ENCODE measurements around the gene L3MBTL4.
"Not testable (repeated sequence)": the region's sequence is repeated elsewhere in the genome, so short reads cannot be mapped to it uniquely, and the experiment has no call there.

L3MBTL4 gene

DNA sequence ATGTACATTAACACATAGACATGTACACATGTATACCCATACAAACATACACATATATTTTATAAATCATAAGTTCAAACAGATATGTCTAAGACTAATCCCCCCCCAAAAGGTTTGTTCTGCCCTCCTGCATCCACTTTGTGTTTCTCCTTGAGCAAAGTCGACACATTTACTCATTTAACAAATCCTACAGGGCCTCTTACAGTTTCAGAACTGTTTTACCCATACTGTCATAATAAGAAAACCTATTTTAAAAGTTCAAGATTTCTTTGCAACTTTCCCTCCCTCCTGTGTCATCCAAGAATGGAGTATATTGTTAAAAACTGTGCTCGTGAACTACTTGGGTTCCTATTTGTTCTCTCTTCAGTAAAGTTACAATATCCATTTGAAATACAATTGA, 166.7 kb downstream of the L3MBTL4 start:
- no peak for DNase-seq

DNA sequence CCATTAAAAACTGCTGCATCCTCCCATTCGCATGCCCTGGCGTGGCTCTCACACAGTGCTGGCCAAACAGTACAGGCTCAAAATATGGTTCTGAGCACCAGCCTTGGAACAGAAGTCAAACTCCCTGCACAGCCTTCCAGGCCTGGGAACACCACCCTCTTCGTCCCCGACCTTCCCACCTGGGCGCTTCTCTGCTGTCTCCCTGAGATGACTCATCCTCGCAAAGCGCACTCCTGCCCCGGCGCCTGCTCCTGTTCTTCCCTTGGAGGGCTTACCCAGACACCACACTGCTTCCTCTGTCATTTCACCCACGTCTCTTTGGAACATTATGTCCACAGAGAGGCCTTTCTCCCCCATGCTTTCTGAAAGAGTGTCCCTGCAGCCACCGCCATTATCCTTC, 172.7 kb downstream of the L3MBTL4 start:
- no peak for DNase-seq

DNA sequence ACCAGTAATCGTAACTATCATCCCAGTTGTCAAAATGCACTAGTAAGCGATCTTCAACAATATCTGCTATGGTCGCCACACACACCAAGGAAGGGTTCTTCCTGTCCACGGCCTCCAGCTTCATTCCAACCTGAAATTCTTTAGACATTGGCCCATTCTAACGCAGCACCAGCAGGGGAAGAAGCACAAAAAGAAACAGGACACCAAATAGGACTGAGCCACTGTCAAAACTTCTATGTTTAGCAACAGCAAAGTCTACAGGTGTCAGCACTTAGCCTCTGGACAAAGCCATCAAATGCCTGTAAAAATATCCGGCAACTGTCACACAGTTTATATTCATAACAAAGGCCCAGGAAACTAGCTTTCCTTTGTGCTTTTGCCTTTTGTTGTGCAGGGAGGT, 175.0 kb downstream of the L3MBTL4 start:
- no peak for DNase-seq

DNA sequence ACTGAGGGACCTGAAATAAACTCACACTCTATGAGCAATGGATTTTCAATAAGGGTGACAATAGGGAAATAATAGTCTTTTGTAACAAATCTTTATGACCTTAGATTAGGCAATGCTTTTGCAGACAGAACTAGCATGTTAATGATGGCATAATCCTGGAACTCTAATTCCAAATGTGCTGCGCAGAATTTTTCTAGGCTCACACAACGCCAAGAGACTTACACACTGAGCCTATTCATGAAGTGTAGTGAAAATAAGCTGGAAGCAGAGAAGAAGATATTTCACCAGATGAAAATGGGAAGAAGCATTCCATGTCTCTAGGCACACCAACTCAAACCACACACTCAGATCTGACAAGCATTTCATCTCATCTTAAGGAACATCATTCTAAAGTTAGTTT, 178.5 kb downstream of the L3MBTL4 start:
- no peak for DNase-seq

DNA sequence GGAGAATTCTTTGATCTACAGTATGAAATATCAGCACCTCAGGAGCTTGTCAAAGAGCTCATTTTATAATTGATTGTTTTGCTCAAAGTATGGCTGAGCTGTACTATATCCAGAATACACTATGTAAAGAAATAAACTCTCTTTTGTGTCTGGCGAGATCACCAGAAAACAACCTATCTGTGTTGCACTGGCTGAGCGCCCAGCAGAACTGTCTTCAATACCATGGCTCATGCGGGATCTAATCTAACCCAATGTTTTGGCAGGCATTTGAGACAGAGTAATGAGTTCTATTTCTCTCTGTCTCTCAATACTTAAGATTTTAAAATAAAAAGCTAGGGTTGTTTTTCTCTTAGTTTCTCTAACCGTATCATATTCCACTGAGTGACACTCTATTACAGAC, 192.4 kb downstream of the L3MBTL4 start:
- DNase-seq = no peak

DNA sequence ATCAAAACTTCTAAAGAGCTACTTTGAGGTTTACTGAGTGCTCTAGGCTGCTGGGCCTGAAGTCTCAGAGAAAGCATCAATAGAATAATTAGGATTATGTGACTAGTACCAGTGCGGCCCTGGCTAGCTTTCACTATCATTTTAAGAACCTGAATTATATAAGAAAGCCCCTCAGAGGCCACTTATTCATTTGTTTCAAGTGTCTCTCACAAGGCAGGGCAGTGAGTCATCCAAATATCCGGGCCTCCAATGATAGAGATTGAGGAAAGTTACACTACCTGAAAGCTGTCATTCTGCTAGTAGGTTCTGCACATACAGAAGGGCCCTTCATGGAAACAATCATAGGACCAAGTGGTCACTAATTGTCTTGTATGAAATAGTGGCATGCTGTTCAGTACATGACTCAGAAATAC, 193.1 kb downstream of the L3MBTL4 start:
- no peak for DNase-seq

DNA sequence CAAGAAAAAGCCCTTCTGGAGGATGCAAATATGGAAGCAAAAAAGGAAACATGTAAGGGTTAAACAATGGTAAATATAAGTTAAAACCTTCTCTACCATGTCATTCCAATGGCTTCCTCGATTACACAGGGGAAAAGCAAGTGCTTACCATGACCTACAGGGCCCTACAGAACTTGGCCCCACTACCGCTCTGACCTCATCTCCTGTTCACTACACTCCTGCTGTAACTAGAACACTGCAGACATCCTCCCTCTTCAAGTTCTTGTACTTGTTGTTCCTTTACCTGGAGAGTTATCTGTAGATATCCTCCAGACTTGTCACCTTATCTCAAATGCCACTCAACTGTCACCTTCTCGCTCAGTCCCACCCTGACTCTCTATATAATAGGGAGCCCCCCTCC, 194.6 kb downstream of the L3MBTL4 start:
- no peak for DNase-seq

DNA sequence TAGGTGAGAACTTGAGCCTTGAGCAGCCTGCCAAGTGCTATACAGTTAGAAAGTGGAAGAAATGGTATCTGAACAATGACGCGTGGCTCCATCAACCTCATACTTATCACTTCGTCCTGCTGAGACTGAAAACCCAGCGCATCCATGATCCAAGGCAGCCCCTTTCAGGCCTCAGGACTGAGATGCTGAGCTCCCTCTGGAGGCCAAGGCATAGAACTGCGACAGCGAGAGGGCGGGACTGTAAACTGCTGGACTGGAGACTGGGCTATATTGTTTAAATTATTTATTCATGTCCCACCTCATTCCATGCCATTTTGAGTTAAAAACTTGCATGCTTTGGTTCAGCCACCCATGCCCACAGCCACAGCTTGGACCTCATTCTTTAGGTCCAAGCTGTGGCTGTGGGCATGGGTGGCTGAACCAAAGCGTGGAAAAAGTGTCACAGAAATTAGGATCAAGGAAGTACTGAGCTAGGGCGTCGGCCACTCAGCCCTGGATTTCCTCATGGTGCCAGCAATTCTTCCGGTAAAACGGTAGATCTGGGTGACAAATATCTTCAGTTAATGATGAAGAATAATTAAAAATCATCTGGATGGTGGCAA, 195.5 kb downstream of the L3MBTL4 start:
- peak; percentile 21 for DNase-seq

DNA sequence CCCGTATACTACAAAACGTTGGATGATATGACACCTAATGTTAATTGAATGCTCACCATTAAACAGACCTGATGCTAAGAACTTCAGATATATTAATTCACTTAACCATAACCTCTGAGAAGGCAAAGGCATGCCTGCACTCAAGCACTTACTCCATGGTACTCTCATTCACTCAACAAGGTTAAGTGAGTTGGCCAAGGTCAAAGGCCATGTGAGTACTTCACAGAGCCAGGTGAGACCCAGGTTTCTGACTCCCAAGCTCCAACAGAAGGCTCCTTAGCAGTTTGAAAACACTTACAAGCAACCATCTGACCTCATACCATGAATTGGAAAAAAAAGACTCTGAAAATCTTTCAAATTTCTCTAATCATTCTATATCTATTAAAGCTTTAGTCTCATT, 198.8 kb downstream of the L3MBTL4 start:
- no peak for DNase-seq

DNA sequence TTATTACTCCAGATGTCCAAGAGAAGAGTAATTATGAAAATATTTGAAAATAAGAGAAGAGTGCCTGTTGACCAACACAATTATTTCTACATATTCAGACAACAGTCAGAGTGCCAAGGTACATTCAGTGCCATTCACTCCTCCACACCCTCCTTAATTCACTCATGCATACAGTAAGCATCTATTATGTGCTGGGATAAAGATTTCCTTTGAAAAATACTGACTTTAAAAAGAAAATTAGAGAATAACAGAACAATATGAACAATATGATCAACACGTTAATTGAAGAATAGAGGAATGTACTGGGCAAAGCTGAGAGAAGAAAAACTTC, 203.6 kb downstream of the L3MBTL4 start:
- no peak for DNase-seq

DNA sequence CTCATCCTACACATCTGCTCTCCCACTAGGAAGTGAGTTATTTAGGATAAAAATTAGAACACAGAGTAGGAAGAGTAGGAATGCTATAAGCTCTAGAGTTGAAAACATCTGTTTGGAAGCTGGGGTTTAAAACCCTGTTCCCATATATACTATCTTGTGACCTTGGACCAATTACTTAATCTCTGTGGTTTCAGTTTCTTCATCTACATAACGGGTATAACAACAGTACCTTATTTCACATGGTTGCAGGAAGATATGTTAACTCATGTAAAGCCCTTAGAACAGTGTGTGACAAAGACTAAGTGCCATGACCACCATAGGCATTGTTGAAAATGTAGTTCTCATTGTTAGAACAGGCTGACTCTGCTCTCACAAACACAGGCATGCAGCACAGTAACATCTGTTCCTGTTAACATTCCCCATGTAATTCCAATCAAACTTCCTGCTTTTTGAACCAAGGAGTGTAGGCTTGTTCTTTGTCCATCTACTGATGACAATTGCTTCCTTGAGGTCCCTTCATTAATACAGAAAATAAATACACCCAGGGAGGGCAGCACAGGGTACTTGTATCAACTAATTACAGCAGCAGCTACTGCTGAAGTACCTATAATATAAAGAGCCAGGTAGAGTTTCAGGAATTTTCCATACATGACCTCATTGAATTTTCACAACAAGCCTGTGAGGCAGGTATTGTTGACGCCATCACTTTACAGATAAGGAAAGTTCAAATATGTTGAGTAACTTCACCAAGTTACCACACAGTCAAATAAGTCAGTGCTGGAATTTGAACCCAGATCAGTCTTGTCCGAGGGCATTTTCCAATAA, 204.2 kb downstream of the L3MBTL4 start:
- no peak for DNase-seq

DNA sequence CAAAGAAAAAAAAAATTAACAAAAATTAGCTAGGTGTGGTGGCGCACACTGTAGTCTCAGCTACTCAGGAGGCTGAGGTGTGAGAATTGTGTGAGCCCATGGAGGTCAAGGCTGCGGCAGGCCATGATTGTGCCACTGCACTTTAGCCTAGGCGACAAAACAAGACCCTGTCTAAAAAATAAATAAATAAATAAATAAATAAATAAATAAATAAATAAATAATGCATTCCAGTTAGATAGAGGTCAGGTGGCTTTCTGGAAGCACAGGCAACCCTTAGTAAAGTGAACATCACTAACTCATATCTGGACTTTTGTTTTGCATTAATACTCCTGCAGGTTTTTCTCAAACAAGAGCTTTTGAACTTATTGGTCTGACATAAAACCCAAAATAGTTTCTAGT, 206.8 kb downstream of the L3MBTL4 start:
- no peak for DNase-seq

DNA sequence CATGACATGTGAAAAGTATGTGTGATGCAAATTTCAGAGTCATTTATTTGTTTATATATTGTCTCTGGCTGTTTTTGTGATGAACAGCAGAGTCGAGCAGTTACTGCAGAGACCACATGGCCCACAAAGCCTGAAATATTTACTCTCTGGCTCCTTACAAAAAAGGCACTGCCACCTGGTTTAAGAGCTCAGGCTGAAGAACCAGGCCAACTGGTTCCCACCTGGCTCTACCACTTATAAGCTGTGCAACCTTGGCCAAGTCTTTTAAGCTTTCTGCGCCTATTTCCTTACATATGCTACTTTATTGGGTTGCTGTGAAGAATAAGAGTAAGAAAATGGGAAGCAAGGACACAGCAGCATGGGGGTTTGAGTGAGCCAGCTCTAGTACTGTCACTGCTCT, 207.6 kb downstream of the L3MBTL4 start:
- DNase-seq = no peak

DNA sequence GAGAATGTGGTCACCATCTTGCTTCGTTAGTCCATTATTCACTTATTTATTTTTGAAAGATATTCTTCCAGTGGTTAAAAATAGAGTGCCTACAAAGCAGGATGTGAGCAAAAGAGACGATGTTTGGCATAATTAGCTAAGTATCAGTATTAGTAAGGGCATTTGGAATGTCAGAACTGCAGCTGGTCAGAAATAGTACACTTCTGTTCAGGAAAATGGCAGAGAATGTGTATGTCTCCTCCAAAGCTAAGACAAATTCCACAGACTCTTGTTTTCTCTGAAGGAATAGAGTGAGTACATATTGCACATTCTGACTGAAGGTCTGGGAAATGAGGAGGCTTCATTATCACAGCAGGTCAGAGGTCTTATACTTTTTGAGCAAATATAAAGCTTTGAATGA, 209.0 kb downstream of the L3MBTL4 start:
- no peak for DNase-seq

DNA sequence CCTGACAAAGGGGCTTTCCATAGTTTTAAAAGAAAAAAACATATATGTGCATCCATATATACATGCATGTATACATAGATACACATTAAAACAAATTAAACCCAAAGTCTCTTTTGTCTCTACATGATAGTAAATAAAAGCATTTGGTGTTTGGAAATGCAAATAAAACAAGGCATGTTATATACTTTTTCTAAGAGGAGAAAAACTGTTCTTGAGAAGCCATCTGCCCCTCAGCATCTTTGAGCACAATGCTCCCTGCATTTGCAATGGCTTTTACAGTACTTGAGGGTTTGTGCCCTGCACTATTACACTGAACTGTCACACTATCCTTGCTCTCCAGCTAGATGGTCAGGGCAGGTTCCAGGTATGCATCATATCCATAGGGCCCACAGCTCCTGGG, 210.2 kb downstream of the L3MBTL4 start:
- no peak for DNase-seq

DNA sequence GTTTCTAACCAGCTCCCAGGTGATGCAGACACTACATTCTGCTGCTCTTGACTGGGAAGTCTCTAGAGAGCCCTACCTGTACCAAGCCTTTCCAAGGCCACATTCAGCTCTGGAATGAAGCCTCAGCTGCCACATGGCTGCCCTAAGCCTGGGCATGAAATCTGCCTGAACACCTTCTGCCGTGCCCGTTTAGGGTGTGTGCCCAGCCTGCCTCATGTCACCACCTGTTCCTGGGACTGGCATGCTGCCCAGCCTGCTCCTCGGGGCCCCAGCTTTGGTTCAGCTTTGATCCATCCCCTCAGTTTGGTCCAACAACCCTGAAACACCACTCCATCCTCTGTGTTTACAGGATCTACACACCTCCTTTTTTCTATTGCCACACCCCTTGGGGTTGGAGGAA, 210.9 kb downstream of the L3MBTL4 start:
- no peak for DNase-seq

DNA sequence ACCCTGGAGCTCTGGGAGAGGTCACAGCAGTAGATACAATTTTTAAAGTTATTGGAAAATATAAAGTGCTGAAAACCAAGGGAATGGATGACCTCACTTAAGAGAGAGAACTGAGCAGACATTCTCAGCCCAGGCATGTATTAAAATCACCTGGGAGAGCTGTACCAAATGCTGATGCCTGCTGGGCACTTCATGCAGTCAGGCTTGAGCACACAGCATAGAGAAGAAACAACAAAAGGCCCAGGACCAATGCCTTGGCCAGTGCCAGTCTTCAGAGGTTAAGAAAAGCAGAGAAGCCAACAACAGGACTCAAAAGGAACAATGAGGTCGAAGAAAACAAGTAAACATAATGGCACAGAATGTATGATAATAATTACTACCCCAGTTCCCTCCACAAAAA, 211.8 kb downstream of the L3MBTL4 start:
- no peak for DNase-seq

DNA sequence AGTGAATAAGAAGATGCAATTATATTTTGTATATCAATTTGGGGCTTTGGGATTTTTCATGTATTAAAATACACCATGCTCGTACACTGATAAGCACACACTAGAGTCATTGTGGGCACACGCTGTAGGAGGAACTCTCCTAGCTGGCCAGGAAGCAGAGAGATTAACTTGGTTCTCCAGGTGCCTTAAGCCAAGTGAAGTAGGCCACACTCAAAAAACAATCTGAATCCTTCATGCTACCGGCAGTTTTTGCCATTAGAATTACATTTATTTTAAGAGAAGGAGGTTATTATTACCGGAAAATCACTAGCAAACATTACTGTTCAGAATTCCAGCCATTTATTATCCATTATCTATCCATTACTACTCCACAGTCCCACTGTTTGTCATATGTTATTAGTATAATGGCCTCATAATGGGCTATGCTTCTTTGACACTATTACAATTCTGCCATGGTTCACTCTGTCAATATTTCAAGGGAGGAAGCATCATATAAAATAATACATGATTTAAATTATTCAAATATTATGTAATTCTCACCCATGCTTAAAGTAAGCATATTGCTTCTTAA, 214.4 kb downstream of the L3MBTL4 start:
- no peak for DNase-seq

DNA sequence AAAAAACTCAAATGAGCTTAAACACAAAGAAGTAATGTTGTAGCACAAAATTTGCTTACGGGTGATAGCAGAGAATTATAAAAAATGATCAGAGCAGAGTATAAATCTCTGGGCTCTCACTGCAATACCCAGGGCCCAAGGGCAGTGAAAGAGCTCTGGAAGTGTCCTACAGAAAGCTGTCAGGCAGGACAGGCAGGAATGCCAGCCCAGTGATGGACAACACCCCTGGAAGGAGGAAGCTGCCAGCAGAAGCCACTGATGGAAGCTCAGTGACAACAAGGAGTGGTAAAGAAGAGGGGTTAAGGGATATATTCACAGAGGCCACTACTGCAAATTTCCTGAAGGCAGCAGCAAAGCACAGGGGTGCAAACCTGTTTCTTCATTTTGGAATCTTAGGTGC, 214.9 kb downstream of the L3MBTL4 start:
- no peak for DNase-seq

DNA sequence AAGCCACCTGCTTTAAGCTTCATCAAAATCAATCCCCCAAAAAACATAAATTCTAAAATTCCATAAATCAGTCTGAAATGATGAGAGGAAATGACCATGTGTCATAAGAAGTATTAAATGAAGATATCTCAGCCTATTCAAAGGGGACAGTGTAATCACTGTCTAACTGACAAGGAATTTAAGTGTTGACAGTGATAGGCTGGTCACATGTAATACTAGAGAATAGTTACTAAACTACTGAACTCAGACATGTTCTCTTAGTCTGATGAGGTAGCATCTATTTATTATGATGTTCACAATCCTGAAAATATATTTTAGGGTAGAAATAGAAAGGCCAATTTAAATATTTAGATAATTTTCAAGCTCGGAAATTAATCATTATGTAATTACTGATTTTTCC, 216.1 kb downstream of the L3MBTL4 start:
- no peak for DNase-seq

DNA sequence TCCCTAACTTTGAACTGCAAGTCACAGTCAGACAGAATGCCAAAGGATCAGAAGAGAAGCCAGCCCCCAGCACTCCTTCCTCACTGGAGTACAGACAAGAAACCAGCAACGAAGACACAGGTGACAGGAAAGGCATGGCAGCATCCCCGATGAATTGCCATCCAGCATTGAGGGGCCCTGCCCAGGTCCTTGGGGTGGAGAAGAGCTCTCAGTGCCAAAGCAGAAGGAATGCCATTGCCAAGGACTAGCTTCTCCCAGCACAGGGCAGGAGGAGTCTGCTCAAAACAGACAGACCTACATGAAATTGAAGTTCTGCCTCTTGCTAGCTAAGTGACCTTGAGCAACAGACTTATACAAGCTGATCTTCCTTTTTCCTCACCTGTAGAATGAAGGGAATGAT, 220.1 kb downstream of the L3MBTL4 start:
- no peak for DNase-seq

DNA sequence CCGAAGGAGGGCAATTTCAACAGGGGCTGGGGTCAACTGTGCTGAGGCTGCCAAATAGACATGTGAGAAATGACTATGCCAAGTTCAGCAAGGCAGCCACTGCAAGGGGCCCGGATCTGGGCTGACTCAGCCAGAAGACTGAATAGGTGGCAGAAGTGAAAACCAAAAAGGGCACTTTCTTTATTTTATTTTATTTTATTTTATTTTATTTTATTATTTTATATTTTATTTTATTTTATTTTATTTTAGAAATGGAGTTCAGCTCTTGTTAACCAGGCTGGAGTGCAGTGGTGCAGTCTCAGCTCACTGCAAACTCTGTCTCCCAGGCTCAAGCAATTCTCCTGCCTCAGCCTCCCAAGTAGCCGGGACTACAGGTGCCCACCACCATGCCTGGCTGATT, 228.9 kb downstream of the L3MBTL4 start:
- DNase-seq = not testable (repeated sequence)

DNA sequence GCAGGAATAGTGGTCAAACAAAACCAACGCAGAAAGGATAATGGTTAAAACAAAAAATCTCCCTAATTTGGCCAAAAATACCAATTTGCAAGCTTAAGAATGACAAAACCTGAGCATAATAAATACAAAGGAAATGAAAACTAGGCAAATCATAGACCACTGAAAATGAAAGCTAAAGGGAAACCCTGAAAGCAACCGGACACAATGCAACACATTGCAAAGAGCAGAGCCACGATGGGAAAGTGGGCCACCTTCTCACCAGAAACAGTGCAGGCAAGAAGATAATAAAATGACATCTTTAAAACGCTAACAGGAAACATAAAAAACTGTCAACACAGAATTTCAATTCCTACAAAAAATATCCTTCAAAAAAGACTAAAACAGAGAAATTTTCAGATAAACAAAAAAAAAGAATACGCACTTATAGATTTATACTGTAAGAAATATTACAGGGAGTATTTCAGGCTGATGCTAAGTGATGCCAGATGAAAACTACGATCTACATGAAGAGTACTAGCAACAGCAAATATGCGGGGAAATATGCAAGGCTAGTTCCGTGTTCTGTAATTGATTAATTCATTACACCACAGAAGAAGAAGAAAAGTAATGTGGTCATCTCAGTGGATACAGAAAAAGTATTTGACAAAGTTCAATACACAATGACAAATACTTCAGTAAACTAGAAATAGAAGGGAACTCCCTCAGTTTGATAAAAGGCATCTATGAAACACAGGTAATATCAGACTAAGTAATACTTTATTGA, 239.5 kb downstream of the L3MBTL4 start:
- DNase-seq = no peak

DNA sequence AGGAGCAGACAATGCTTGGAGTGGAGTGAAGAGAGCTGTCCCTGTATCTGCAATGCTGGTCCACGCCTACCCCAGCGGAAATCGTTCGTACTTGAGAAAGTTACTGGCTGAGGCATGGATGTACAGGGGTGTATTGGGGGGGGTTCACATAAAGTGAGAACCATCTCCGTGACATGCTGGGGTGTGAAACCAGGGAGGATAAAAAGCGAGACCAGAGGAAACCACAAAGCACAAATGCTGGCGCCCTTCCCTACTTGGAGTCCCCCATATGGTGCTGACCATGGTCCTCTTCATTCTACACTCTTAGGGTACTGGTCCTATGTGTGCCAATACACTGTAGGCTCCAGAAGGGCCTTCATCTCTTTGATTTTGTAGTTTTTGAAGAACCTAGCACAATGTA, 244.1 kb downstream of the L3MBTL4 start:
- DNase-seq = no peak

Data from amniotic stem cell (primary cell).